ENCODE data around the gene COL4A3.

COL4A3 gene

GRCh38 chr2:227349989-227350612 lies 185.7 kb downstream of the COL4A3 start:
- DNase-seq: no peak

- DNase-seq: no peak
Observed at GRCh38 chr2:227351639-227352038, 187.2 kb downstream of the COL4A3 start.

- no peak for DNase-seq
Observed at GRCh38 chr2:227360351-227360750, 195.9 kb downstream of the COL4A3 start.

- DNase-seq: no peak
Observed at GRCh38 chr2:227363756-227364155, 199.3 kb downstream of the COL4A3 start.

Measured in NCI-H2029 treated with DMSO at 0.1 percent for 48 hours (cell line).